GM23338 (cell line): ENCODE measurements around the gene BYSL.

Experiments used
- CREB1 ChIP-seq: fragments of 250-450 bp; sonication (Bioruptor Pico); IDR thresholded peaks from 2 replicates; pipeline ENCODE4 v1.5.0; 2020; ENCODE audit warnings: low read depth, mild to moderate bottlenecking, moderate library complexity
- CTCF ChIP-seq, 2 experiments: fragments of 200-600 bp in 1 of 2; sonication (generic) in 1 of 2; conservative IDR thresholded peaks; 2 replicates each; pipeline versions ENCODE4 v1.5.1 to v1.6.1; 2016 to 2017; ENCODE audit warnings: antibody characterized with exemption in 2 of 2, low read depth in 2 of 2, mild to moderate bottlenecking in 2 of 2, moderate library complexity in 1 of 2
- EZH2 ChIP-seq: fragments of 200-600 bp; sonication (generic); IDR thresholded peaks from one replicate; pipeline ENCODE4 v1.8.0; 2017; ENCODE audit warnings: antibody characterized with exemption, mild to moderate bottlenecking, low read depth; ENCODE audit not compliant: unreplicated experiment
- REST ChIP-seq: IDR thresholded peaks from one replicate; pipeline ENCODE4 v1.6.1; 2018; ENCODE audit warnings: antibody characterized with exemption; ENCODE audit not compliant: unreplicated experiment
- ZNF114 ChIP-seq: fragments of 250-450 bp; sonication (Bioruptor Pico); IDR thresholded peaks from 2 replicates; pipeline ENCODE4 v1.5.0; 2020; ENCODE audit warnings: mild to moderate bottlenecking, moderate library complexity

GRCh38 chr6:41936073-41936837, 15.0 kb downstream of the BYSL start:
- TF ChIP-seq REST (no peak), CTCF (conservative IDR thresholded peaks at IDR 0.05; ENCODE audit: low read depth in 2 of 2) (peak; percentile 80 to 85), CREB1 (CRISPR knock-in tag) (no peak), EZH2 (no peak), ZNF114 (CRISPR knock-in tag) (no peak)
